Cardiac fibroblast (primary cell): Measurements from ENCODE around the gene LRRC14B.
A peak's percentile ranks its signal among the peaks of the same experiment; 100 is the strongest.
"Not testable (repeated sequence)": the region's sequence is repeated elsewhere in the genome, so short reads cannot be mapped to it uniquely, and the experiment has no call there.

Experiments used
- DNase-seq, 2 donors: peaks; one replicate each; pipeline versions ENCODE4 v3.0.0 to v3.0.0-alpha.2; 2010; ENCODE audit warnings: low read depth in 2 of 2
- H3K4me3 ChIP-seq, 2 donors: replicated peaks in 1 of 2; 1 replicate in 1 of 2; 2 replicates in 1 of 2; pipeline ENCODE4 v1.5.1; 2011; ENCODE audit warnings: low read depth in 2 of 2, low read length in 2 of 2, mild to moderate bottlenecking in 2 of 2, moderate library complexity in 1 of 2
- CTCF ChIP-seq: IDR thresholded peaks from one replicate; pipeline ENCODE4 v1.5.1; 2011; ENCODE audit warnings: low read depth, mild to moderate bottlenecking, low read length, inconsistent platforms

The LRRC14B gene

GRCh38 chr5:218457-219291, 27.4 kb downstream of the LRRC14B start:
- H3K4me3 ChIP-seq: peak overlapping the region; percentile 93 to 97
- peak; percentile 39 to 45 for DNase-seq
- no peak for TF ChIP-seq CTCF

GRCh38 chr5:219460-219863, 28.2 kb downstream of the LRRC14B start:
- peak overlapping the region; percentile 93 to 97 for H3K4me3 ChIP-seq
- no peak for TF ChIP-seq CTCF
- DNase-seq: peak in 1 of 2 donors; percentile 52

- no peak for TF ChIP-seq CTCF
- peak in 1 of 2 donors; percentile 12 for DNase-seq
- H3K4me3 ChIP-seq: peak overlapping the region; percentile 93 to 97
Measured at GRCh38 chr5:219991-220390, 28.7 kb downstream of the LRRC14B start.

DNA sequence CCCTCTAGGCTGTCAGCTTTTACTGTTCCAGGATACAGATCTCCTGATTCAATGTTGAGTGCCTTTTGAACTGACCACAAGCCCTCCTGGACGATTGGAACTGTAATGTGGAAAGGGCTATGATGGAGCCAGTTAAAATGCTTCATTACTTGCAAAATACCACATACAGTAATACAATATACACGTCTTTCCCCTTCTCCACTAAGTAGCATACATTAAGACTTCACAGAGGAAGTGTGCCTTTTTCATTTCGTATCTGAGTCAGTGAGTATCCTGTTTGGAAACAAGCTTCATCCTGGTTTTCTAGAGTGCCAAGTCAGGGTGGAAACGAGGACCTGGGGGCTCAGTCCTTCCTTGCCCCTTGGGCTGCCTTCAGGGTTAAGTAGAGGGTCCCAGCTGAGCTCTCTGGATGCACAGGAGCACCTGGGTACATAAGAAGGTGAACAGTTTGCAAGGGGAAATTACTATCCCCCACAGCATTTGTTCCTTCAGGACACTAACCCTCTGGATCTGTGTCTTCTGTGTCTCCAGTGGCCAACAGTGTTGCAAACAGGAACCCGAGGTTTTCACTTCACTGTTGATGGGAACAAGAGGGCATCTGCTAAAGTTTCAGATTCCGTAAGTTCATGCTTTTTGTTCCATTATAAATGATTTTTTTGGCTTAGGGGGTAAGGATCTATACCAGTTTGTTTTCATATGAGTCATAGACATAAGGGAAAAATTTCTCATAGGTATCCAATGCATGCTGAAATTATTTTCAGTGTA, 31.8 kb downstream of the LRRC14B start:
- not testable (repeated sequence) for H3K4me3 ChIP-seq
- peak; percentile 35 to 37 for DNase-seq

GRCh38 chr5:223791-224190, 32.5 kb downstream of the LRRC14B start:
- no peak for TF ChIP-seq CTCF
- no peak overlapping the region for H3K4me3 ChIP-seq
- DNase-seq: no peak

GRCh38 chr5:225334-225733, 34.0 kb downstream of the LRRC14B start:
- H3K4me3 ChIP-seq: no peak overlapping the region
- no peak for TF ChIP-seq CTCF
- DNase-seq: no peak

- H3K4me3 ChIP-seq, DNase-seq: not testable (repeated sequence)
Measured at GRCh38 chr5:227375-227774, 36.1 kb downstream of the LRRC14B start.
